ENCODE results near the gene ROBO4. TPM values are rescaled to one million over a fixed set of nuclear protein-coding genes. Genes with fewer than 3 reads are reported as not detected.

The ROBO4 gene
- total and polyA plus RNA-seq, 2 of the 13 experiments (the other 11 are each of a cell fraction or from before 2014, with no cell fraction given), result 0.07 to 1.1 TPM

DNA sequence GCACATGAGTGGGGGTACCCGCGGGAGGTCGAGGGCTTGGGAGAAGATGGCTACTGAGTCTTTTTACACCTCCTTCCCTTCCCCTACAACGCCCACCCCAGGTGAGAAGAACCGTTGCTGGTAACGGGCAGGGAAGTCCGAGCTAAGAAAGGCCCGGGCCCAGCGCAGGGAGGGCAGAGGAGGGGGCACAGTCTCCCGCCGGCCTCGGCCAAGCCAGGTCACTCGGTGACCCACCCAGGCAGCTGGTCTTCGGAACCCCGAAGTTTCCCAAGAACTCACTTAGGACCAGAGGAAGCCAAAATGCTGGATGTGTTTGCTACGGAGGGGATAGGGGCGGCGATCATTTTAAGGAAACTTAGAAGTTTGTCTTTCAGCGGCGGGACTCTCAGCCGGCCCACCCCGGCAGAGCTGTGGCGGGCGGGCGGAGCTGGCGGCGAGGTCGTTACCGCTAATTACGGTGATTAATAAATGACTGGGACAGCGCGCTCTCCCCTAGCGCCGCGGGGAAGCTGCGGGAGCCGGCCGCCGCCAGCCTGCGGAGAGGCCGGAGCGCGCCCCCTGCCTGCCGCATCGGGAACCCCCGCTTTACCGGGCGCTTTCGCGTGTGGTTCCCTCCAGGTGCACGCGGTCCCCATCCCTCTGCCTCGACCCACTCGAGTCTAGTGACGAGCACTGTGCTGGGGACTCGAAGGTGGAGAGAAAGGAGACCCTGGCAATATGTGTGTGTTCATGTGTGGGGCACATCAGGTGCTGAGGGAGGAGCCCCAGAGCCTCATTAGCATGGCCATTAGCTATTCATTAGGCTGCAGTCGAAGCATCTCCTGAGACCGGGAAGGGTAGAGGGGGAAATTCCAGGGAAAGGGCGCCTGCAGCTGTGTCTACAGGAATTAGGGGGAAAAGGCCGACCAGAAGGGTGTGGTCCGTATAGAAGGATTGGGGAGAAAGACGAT lies 31.5 kb downstream of the ROBO4 start (continued):
- no peak for TF ChIP-seq FIP1L1 (IDR thresholded peaks at IDR 0.05; ENCODE audit: borderline replicate concordance, insufficient read depth, low read depth, low read length)
- TF ChIP-seq ZMYM2 (CRISPR knock-in tag; IDR thresholded peaks at IDR 0.05), result no peak
- no peak for TF ChIP-seq U2AF1 (optimal IDR thresholded peaks at IDR 0.05; ENCODE audit: low read depth, low read length)
- peak; percentile 30; the same call in 1 of the 2 replicates for TF ChIP-seq ZNF747 (CRISPR knock-in tag; IDR thresholded peaks at IDR 0.05; ENCODE audit: borderline replicate concordance)
- TF ChIP-seq ZNF674 (CRISPR knock-in tag; IDR thresholded peaks at IDR 0.05; ENCODE audit: low read depth), result no peak
- TF ChIP-seq TSC22D2 (CRISPR knock-in tag; IDR thresholded peaks at IDR 0.05; ENCODE audit: borderline replicate concordance), result no peak
- no peak for TF ChIP-seq XBP1 (CRISPR knock-in tag; IDR thresholded peaks at IDR 0.05)
- TF ChIP-seq, protein P1, sequence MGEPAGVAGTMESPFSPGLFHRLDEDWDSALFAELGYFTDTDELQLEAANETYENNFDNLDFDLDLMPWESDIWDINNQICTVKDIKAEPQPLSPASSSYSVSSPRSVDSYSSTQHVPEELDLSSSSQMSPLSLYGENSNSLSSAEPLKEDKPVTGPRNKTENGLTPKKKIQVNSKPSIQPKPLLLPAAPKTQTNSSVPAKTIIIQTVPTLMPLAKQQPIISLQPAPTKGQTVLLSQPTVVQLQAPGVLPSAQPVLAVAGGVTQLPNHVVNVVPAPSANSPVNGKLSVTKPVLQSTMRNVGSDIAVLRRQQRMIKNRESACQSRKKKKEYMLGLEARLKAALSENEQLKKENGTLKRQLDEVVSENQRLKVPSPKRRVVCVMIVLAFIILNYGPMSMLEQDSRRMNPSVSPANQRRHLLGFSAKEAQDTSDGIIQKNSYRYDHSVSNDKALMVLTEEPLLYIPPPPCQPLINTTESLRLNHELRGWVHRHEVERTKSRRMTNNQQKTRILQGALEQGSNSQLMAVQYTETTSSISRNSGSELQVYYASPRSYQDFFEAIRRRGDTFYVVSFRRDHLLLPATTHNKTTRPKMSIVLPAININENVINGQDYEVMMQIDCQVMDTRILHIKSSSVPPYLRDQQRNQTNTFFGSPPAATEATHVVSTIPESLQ (CRISPR knock-in tag; conservative IDR thresholded peaks at IDR 0.05), result no peak
- TF ChIP-seq ZFP37 (CRISPR knock-in tag; IDR thresholded peaks at IDR 0.05; ENCODE audit: borderline replicate concordance), result no peak
- TF ChIP-seq, protein P2, sequence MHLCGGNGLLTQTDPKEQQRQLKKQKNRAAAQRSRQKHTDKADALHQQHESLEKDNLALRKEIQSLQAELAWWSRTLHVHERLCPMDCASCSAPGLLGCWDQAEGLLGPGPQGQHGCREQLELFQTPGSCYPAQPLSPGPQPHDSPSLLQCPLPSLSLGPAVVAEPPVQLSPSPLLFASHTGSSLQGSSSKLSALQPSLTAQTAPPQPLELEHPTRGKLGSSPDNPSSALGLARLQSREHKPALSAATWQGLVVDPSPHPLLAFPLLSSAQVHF (CRISPR knock-in tag; IDR thresholded peaks at IDR 0.05), result peak; percentile 57; the same call in 1 of the 2 replicates
- TF ChIP-seq CHD4 (IDR thresholded peaks at IDR 0.05; ENCODE audit: borderline replicate concordance, low read length), result no peak
- 0 out of 2 replicates have a peak, but pooled peaks have one; percentile 55 for TF ChIP-seq NR1H2 (CRISPR knock-in tag; IDR thresholded peaks at IDR 0.05; ENCODE audit: borderline replicate concordance, low read depth)
- TF ChIP-seq, protein P3, sequence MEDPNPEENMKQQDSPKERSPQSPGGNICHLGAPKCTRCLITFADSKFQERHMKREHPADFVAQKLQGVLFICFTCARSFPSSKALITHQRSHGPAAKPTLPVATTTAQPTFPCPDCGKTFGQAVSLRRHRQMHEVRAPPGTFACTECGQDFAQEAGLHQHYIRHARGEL (CRISPR knock-in tag; IDR thresholded peaks at IDR 0.05), result no peak
- TF ChIP-seq ZNF510 (CRISPR knock-in tag; IDR thresholded peaks at IDR 0.05; ENCODE audit: low read depth), result no peak
- TF ChIP-seq, protein P4, sequence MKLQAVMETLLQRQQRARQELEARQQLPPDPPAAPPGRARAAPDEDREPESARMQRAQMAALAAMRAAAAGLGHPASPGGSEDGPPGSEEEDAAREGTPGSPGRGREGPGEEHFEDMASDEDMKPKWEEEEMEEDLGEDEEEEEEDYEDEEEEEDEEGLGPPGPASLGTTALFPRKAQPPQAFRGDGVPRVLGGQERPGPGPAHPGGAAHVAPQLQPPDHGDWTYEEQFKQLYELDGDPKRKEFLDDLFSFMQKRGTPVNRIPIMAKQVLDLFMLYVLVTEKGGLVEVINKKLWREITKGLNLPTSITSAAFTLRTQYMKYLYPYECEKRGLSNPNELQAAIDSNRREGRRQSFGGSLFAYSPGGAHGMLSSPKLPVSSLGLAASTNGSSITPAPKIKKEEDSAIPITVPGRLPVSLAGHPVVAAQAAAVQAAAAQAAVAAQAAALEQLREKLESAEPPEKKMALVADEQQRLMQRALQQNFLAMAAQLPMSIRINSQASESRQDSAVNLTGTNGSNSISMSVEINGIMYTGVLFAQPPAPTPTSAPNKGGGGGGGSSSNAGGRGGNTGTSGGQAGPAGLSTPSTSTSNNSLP (IDR thresholded peaks at IDR 0.05; ENCODE audit: low read depth, low read length), result no peak
- TF ChIP-seq, protein P5, sequence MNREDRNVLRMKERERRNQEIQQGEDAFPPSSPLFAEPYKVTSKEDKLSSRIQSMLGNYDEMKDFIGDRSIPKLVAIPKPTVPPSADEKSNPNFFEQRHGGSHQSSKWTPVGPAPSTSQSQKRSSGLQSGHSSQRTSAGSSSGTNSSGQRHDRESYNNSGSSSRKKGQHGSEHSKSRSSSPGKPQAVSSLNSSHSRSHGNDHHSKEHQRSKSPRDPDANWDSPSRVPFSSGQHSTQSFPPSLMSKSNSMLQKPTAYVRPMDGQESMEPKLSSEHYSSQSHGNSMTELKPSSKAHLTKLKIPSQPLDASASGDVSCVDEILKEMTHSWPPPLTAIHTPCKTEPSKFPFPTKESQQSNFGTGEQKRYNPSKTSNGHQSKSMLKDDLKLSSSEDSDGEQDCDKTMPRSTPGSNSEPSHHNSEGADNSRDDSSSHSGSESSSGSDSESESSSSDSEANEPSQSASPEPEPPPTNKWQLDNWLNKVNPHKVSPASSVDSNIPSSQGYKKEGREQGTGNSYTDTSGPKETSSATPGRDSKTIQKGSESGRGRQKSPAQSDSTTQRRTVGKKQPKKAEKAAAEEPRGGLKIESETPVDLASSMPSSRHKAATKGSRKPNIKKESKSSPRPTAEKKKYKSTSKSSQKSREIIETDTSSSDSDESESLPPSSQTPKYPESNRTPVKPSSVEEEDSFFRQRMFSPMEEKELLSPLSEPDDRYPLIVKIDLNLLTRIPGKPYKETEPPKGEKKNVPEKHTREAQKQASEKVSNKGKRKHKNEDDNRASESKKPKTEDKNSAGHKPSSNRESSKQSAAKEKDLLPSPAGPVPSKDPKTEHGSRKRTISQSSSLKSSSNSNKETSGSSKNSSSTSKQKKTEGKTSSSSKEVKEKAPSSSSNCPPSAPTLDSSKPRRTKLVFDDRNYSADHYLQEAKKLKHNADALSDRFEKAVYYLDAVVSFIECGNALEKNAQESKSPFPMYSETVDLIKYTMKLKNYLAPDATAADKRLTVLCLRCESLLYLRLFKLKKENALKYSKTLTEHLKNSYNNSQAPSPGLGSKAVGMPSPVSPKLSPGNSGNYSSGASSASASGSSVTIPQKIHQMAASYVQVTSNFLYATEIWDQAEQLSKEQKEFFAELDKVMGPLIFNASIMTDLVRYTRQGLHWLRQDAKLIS (CRISPR knock-in tag; IDR thresholded peaks at IDR 0.05), result no peak
- no peak for TF ChIP-seq ZNF746 (CRISPR knock-in tag; IDR thresholded peaks at IDR 0.05)
- TF ChIP-seq PHF5A (CRISPR knock-in tag; IDR thresholded peaks at IDR 0.05; ENCODE audit: low read depth, unreplicated experiment), result no peak

All from HepG2 (cell line).